Right lung (tissue), 5 donors: ENCODE measurements around the gene NDUFB2. TPM values are rescaled to one million over a fixed set of nuclear protein-coding genes. Genes with fewer than 3 reads are reported as not detected.
A peak's percentile ranks its signal among the peaks of the same experiment; 100 is the strongest.
"Not testable (repeated sequence)": the region's sequence is repeated elsewhere in the genome, so short reads cannot be mapped to it uniquely, and the experiment has no call there.

Source experiments
- DNase-seq, 2 donors: peaks; one replicate each; pipeline ENCODE4 v3.0.0-alpha.2; 2013
- polyA plus RNA-seq, 5 donors: library from polyadenylated mRNA; unstranded; fragments of 120-200 nt; gene quantifications; one replicate each; pipeline versions ENCODE4 v1.2.1 to v1.2.3, GENCODE V29; 2013; ENCODE audit warnings: inconsistent platforms in 1 of 5, low replicate concordance in 1 of 5; ENCODE audit not compliant: insufficient read length in 5 of 5, insufficient read depth in 1 of 5

NDUFB2 gene
- polyA plus RNA-seq, 5 donors = 110 to 211 (median 135) TPM

- no peak for DNase-seq
Observed at GRCh38 chr7:140685407-140686087, 11.0 kb upstream of the NDUFB2 start.

GRCh38 chr7:140686921-140687320, 9.6 kb upstream of the NDUFB2 start:
- no peak for DNase-seq

GRCh38 chr7:140688341-140688740, 8.2 kb upstream of the NDUFB2 start:
- DNase-seq = no peak

GRCh38 chr7:140689199-140690152, 7.0 kb upstream of the NDUFB2 start:
- no peak for DNase-seq

GRCh38 chr7:140691376-140692045, 5.0 kb upstream of the NDUFB2 start:
- DNase-seq = no peak

GRCh38 chr7:140693849-140694248, 2.7 kb upstream of the NDUFB2 start:
- DNase-seq = not testable (repeated sequence)

GRCh38 chr7:140694592-140694991, 1.9 kb upstream of the NDUFB2 start:
- no peak for DNase-seq

- no peak for DNase-seq
Observed at GRCh38 chr7:140695381-140695780, 1.1 kb upstream of the NDUFB2 start.

GRCh38 chr7:140696024-140696679, 356 bp upstream of the NDUFB2 start:
- peak in 1 of 2 donors; percentile 94 for DNase-seq

- no peak for DNase-seq
Observed at GRCh38 chr7:140697447-140698143, 1.1 kb downstream of the NDUFB2 start.

- DNase-seq = no peak
Observed at GRCh38 chr7:140698477-140698876, 2.0 kb downstream of the NDUFB2 start.

- no peak for DNase-seq
Observed at GRCh38 chr7:140702774-140703173, 6.3 kb downstream of the NDUFB2 start.

GRCh38 chr7:140704205-140704604, 7.7 kb downstream of the NDUFB2 start:
- DNase-seq = no peak

- no peak for DNase-seq
Observed at GRCh38 chr7:140707132-140707531, 10.6 kb downstream of the NDUFB2 start.

GRCh38 chr7:140708764-140709163, 12.3 kb downstream of the NDUFB2 start:
- DNase-seq = not testable (repeated sequence)

GRCh38 chr7:140712392-140712791, 15.9 kb downstream of the NDUFB2 start:
- DNase-seq = not testable (repeated sequence)

- DNase-seq = no peak
Observed at GRCh38 chr7:140714331-140715040, 18.0 kb downstream of the NDUFB2 start.

GRCh38 chr7:140719721-140720120, 23.2 kb downstream of the NDUFB2 start:
- peak in 1 of 2 donors; percentile 30 for DNase-seq

GRCh38 chr7:140722254-140722653, 25.7 kb downstream of the NDUFB2 start:
- DNase-seq = peak in 1 of 2 donors; percentile 16

GRCh38 chr7:140723006-140723405, 26.5 kb downstream of the NDUFB2 start:
- DNase-seq = no peak
